ENCODE data around the gene WSCD2. TPM values are rescaled to one million over a fixed set of nuclear protein-coding genes. Genes with fewer than 3 reads are reported as not detected.

WSCD2 gene
- polyA plus RNA-seq, 3 donors: not detected

GRCh38 chr12:108201808-108202207 is 72.7 kb downstream of the WSCD2 start:
- no peak overlapping the region for H3K4me2 ChIP-seq (replicated peaks; ENCODE audit: extremely low read depth, low read length, poor library complexity, severe bottlenecking)
- H3K4me3 ChIP-seq (replicated peaks in 1 of 3; ENCODE audit: low read depth in 2 of 3, low read length in 3 of 3): no peak overlapping the region
- Mint-ChIP-seq H3K4me1 (no peaks in the 10 kb centered on the region), H3K27ac (no peak overlapping the region), H3K27me3 (ENCODE audit: low read depth in 3 of 3) (peaks cover 7 to 12% (median 10%) of the 10 kb centered on the region in 3 donors), H3K4me3 (no peak overlapping the region), H3K36me3 (no peaks in the 10 kb centered on the region), H3K9me3 (peaks cover 2 to 7% (median 6%) of the 10 kb centered on the region in 7 donors)
- H3K9me3 ChIP-seq (replicated peaks in 1 of 2; ENCODE audit: control insufficient read depth in 1 of 2, insufficient read depth in 1 of 2, low read length in 2 of 2): peaks cover 0 to 3% of the 10 kb centered on the region in 2 donors
- DNase-seq: no peak
- H3K79me2 ChIP-seq (ENCODE audit: insufficient read depth, low read length): no peaks in the 10 kb centered on the region
- no peak for TF ChIP-seq CTCF (IDR thresholded peaks at IDR 0.05)
- 38% methylated on average over 4 of the region's 6 CpGs for WGBS (ENCODE audit: insufficient coverage)
- H3K9ac ChIP-seq (ENCODE audit: insufficient read depth, low read length, poor library complexity, severe bottlenecking): no peak overlapping the region
- H3K36me3 ChIP-seq (replicated peaks in 1 of 2; ENCODE audit: control insufficient read depth in 1 of 2, insufficient read depth in 2 of 2, low read length in 2 of 2): no peaks in the 10 kb centered on the region
- no peak overlapping the region for H3K27ac ChIP-seq (ENCODE audit: low read depth in 1 of 2, low read length in 2 of 2)
- H4K20me1 ChIP-seq (ENCODE audit: insufficient read depth, low read length): no peaks in the 10 kb centered on the region
- H3K27me3 ChIP-seq (ENCODE audit: control insufficient read depth in 2 of 2, insufficient read depth in 2 of 2, low read length in 2 of 2): peaks cover 0 to 2% of the 10 kb centered on the region in 2 donors
- no peak overlapping the region for H2AFZ ChIP-seq (ENCODE audit: insufficient read depth, low read depth, low read length, poor library complexity, severe bottlenecking)
- H3K4me1 ChIP-seq (ENCODE audit: control insufficient read depth in 1 of 2, insufficient read depth in 2 of 2, low read length in 2 of 2): no peaks in the 10 kb centered on the region
- intact Hi-C loops (cut with micrococcal nuclease): no loop called here

- Histone ChIP-seq H3K4me2 (replicated peaks; ENCODE audit: extremely low read depth, low read length, poor library complexity, severe bottlenecking) (no peak overlapping the region), H3K36me3 (replicated peaks in 1 of 2; ENCODE audit: control insufficient read depth in 1 of 2, insufficient read depth in 2 of 2, low read length in 2 of 2) (no peaks in the 10 kb centered on the region), H3K9ac (ENCODE audit: insufficient read depth, low read length, poor library complexity, severe bottlenecking) (no peak overlapping the region), H3K9me3 (replicated peaks in 1 of 2; ENCODE audit: control insufficient read depth in 1 of 2, insufficient read depth in 1 of 2, low read length in 2 of 2) (peaks cover 0 to 3% of the 10 kb centered on the region in 2 donors), H2AFZ (ENCODE audit: insufficient read depth, low read depth, low read length, poor library complexity, severe bottlenecking) (no peak overlapping the region), H3K4me1 (ENCODE audit: control insufficient read depth in 1 of 2, insufficient read depth in 2 of 2, low read length in 2 of 2) (no peaks in the 10 kb centered on the region), H3K27me3 (ENCODE audit: control insufficient read depth in 2 of 2, insufficient read depth in 2 of 2, low read length in 2 of 2) (peaks cover 0 to 2% of the 10 kb centered on the region in 2 donors), H3K4me3 (replicated peaks in 1 of 3; ENCODE audit: low read depth in 2 of 3, low read length in 3 of 3) (no peak overlapping the region), H3K27ac (ENCODE audit: low read depth in 1 of 2, low read length in 2 of 2) (no peak overlapping the region), H3K79me2 (ENCODE audit: insufficient read depth, low read length) (no peaks in the 10 kb centered on the region), H4K20me1 (ENCODE audit: insufficient read depth, low read length) (no peaks in the 10 kb centered on the region)
- Mint-ChIP-seq H3K27ac (no peak overlapping the region), H3K9me3 (peaks cover 2 to 9% (median 5%) of the 10 kb centered on the region in 7 donors), H3K36me3 (no peaks in the 10 kb centered on the region), H3K27me3 (ENCODE audit: low read depth in 3 of 3) (peaks cover 12 to 15% (median 12%) of the 10 kb centered on the region in 3 donors), H3K4me3 (no peak overlapping the region), H3K4me1 (no peaks in the 10 kb centered on the region)
- no peak for DNase-seq
- TF ChIP-seq CTCF (IDR thresholded peaks at IDR 0.05): no peak
- intact Hi-C loops (cut with micrococcal nuclease): no loop called here
- 81% methylated on average over 4 of the region's 9 CpGs for WGBS (ENCODE audit: insufficient coverage)
Measured at GRCh38 chr12:108204117-108204987, 75.3 kb downstream of the WSCD2 start.
